Measurements from ENCODE around the gene BIK.

The BIK gene

GRCh38 chr22:43167001-43167589, 56.5 kb downstream of the BIK start:
- no peak for DNase-seq (ENCODE audit: low read depth, low spot score)
- TF ChIP-seq CTCF (IDR thresholded peaks at IDR 0.05; ENCODE audit: low read depth, low read length): no peak
- H3K4me3 ChIP-seq (ENCODE audit: low read depth, low read length): no peak overlapping the region
- in situ Hi-C loops (cut with HindIII; ENCODE audit: low sequenced_read_pairs): no loop called here

- in situ Hi-C loops (cut with HindIII; ENCODE audit: low sequenced_read_pairs): no loop called here
- peak; percentile 35 for DNase-seq (ENCODE audit: low read depth, low spot score)
- no peak for TF ChIP-seq CTCF (IDR thresholded peaks at IDR 0.05; ENCODE audit: low read depth, low read length)
- H3K4me3 ChIP-seq (ENCODE audit: low read depth, low read length): no peak overlapping the region
Observed at GRCh38 chr22:43168471-43169309, 58.1 kb downstream of the BIK start.

GRCh38 chr22:43169310-43170130, 59.0 kb downstream of the BIK start:
- DNase-seq (ENCODE audit: low read depth, low spot score): no peak
- TF ChIP-seq CTCF (IDR thresholded peaks at IDR 0.05; ENCODE audit: low read depth, low read length): no peak
- in situ Hi-C loops (cut with HindIII; ENCODE audit: low sequenced_read_pairs): no loop called here
- no peak overlapping the region for H3K4me3 ChIP-seq (ENCODE audit: low read depth, low read length)

- no peak for DNase-seq (ENCODE audit: low read depth, low spot score)
- in situ Hi-C loops (cut with HindIII; ENCODE audit: low sequenced_read_pairs): no loop called here
- no peak for TF ChIP-seq CTCF (IDR thresholded peaks at IDR 0.05; ENCODE audit: low read depth, low read length)
Observed at GRCh38 chr22:43170131-43170480, 59.6 kb downstream of the BIK start.

GRCh38 chr22:43171019-43171491, 60.5 kb downstream of the BIK start:
- in situ Hi-C loops (cut with HindIII; ENCODE audit: low sequenced_read_pairs): no loop called here
- DNase-seq (ENCODE audit: low read depth, low spot score): no peak
- no peak overlapping the region for H3K4me3 ChIP-seq (ENCODE audit: low read depth, low read length)
- no peak for TF ChIP-seq CTCF (IDR thresholded peaks at IDR 0.05; ENCODE audit: low read depth, low read length)

More at GRCh38 chr22:43170131-43170480, 59.6 kb downstream of the BIK start:
- H3K4me3 ChIP-seq (ENCODE audit: low read depth, low read length): no peak overlapping the region

- in situ Hi-C loops (cut with HindIII; ENCODE audit: low sequenced_read_pairs): no loop called here
- TF ChIP-seq CTCF (IDR thresholded peaks at IDR 0.05; ENCODE audit: low read depth, low read length): no peak
- DNase-seq (ENCODE audit: low read depth, low spot score): no peak
- H3K4me3 ChIP-seq (ENCODE audit: low read depth, low read length): no peak overlapping the region
Observed at GRCh38 chr22:43171607-43172006, 61.1 kb downstream of the BIK start.
